Left lung (tissue), 10 donors: ENCODE data around the gene RASGRP1. TPM values are rescaled to one million over a fixed set of nuclear protein-coding genes. Genes with fewer than 3 reads are reported as not detected.

Experiments
- ATAC-seq: fragments of 200-7000 bp; cut with Tn5 transposase; one replicate; pipeline ENCODE4 v1.9.1; 2020; ENCODE audit warnings: moderate library complexity
- DNase-seq, 4 donors: peaks; one replicate each; pipeline ENCODE4 v3.0.0-alpha.2; 2013 to 2020
- H3K27ac ChIP-seq, 2 donors: fragments of 200-600 bp; sonication (generic) in 1 of 2; one replicate each; pipeline versions ENCODE4 v1.5.0 to v1.8.0; 2020 to 2021
- H3K27me3 ChIP-seq, 2 donors: fragments of 200-600 bp; sonication (generic) in 1 of 2; one replicate each; pipeline versions ENCODE4 v1.5.0 to v1.8.0; 2020 to 2021
- H3K36me3 ChIP-seq, 2 donors: fragments of 200-600 bp; sonication (generic) in 1 of 2; one replicate each; pipeline versions ENCODE4 v1.5.0 to v1.8.0; 2020 to 2021
- H3K4me1 ChIP-seq, 2 donors: fragments of 200-600 bp; one replicate each; pipeline ENCODE4 v1.8.0; 2021
- H3K4me3 ChIP-seq, 2 donors: fragments of 200-600 bp; sonication (generic) in 1 of 2; one replicate each; pipeline versions ENCODE4 v1.5.0 to v1.8.0; 2020 to 2021; ENCODE audit warnings: mild to moderate bottlenecking in 1 of 2
- H3K9me3 ChIP-seq, 2 donors: fragments of 200-600 bp; sonication (generic) in 1 of 2; one replicate each; pipeline versions ENCODE4 v1.5.0 to v1.8.0; 2020 to 2021
- CTCF ChIP-seq, 2 donors: fragments of 200-600 bp; sonication (generic) in 1 of 2; IDR thresholded peaks; one replicate each; pipeline versions ENCODE4 v1.5.0 to v1.8.0; 2021; ENCODE audit warnings: antibody characterized with exemption in 2 of 2
- intact Hi-C, 2 donors: fragments of 100-400 bp; cut with DNase I; formaldehyde crosslinking; loops; one replicate each; pipeline versions ENCODE4 v1.11.2 to v1.14.2; 2022
- polyA plus RNA-seq, 6 donors: library from polyadenylated mRNA; unstranded; fragments of 120-200 nt; gene quantifications; one replicate each; pipeline ENCODE4 v1.2.1, GENCODE V29; 2013; ENCODE audit not compliant: insufficient read length in 6 of 6
- total RNA-seq, 2 donors: library from RNA; stranded (reverse); fragmentation: NEBNext Ultra II Directional; extraction: Animal tissue kit (Norgen Biotek cat#: 25700); gene quantifications; one replicate each; pipeline ENCODE4 v1.2.1, GENCODE V29; 2021
- donor health status: DM: no; HTN: yes; CAD: no.
- donor health status: DM: no; HTN: no; CAD: no.

Gene RASGRP1
- total and polyA plus RNA-seq, 8 donors, result 1.2 to 19.2 (median 1.4) TPM

GRCh38 chr15:38554354-38554753 is 10.3 kb downstream of the RASGRP1 start:
- Histone ChIP-seq H3K36me3 (no peaks in the 10 kb centered on the region), H3K4me1 (peaks cover 0 to 7% of the 10 kb centered on the region in 2 donors), H3K27ac (no peak overlapping the region), H3K9me3 (no peaks in the 10 kb centered on the region), H3K4me3 (no peak overlapping the region), H3K27me3 (no peaks in the 10 kb centered on the region)
- intact Hi-C loops, result no loop called here
- DNase-seq (no peak), ATAC-seq (no peak)
- TF ChIP-seq CTCF (IDR thresholded peaks at IDR 0.05), result no peak

GRCh38 chr15:38553071-38553470 is 11.5 kb downstream of the RASGRP1 start:
- H3K36me3 ChIP-seq, result no peaks in the 10 kb centered on the region
- no peak for ATAC-seq
- intact Hi-C loops, result no loop called here

GRCh38 chr15:38551720-38552648 is 12.6 kb downstream of the RASGRP1 start:
- H3K36me3 ChIP-seq, result no peaks in the 10 kb centered on the region
- TF ChIP-seq CTCF (IDR thresholded peaks at IDR 0.05), result no peak
- no peak overlapping the region for H3K27ac ChIP-seq
- H3K4me3 ChIP-seq, result no peak overlapping the region
- DNase-seq (no peak), ATAC-seq (no peak)
- H3K9me3 ChIP-seq, result no peaks in the 10 kb centered on the region
- H3K27me3 ChIP-seq, result no peaks in the 10 kb centered on the region
- intact Hi-C loops, result no loop called here
- H3K4me1 ChIP-seq, result no peaks in the 10 kb centered on the region

More at GRCh38 chr15:38553071-38553470, 11.5 kb downstream of the RASGRP1 start:
- no peaks in the 10 kb centered on the region for H3K27me3 ChIP-seq
- no peaks in the 10 kb centered on the region for H3K9me3 ChIP-seq
- H3K4me1 ChIP-seq, result no peaks in the 10 kb centered on the region
- no peak overlapping the region for H3K27ac ChIP-seq
- no peak for DNase-seq
- H3K4me3 ChIP-seq, result no peak overlapping the region
- TF ChIP-seq CTCF (IDR thresholded peaks at IDR 0.05), result no peak

GRCh38 chr15:38549222-38549621 is 15.4 kb downstream of the RASGRP1 start:
- no peaks in the 10 kb centered on the region for H3K9me3 ChIP-seq
- H3K4me3 ChIP-seq, result no peak overlapping the region
- no peaks in the 10 kb centered on the region for H3K4me1 ChIP-seq
- intact Hi-C loops, result no loop called here
- TF ChIP-seq CTCF (IDR thresholded peaks at IDR 0.05), result no peak
- no peak for DNase-seq
- no peaks in the 10 kb centered on the region for H3K36me3 ChIP-seq
- ATAC-seq, result no peak
- no peaks in the 10 kb centered on the region for H3K27me3 ChIP-seq
- H3K27ac ChIP-seq, result no peak overlapping the region

- no peak for DNase-seq
- TF ChIP-seq CTCF (IDR thresholded peaks at IDR 0.05), result no peak
Observed at GRCh38 chr15:38547255-38547997, 17.2 kb downstream of the RASGRP1 start.

More at GRCh38 chr15:38547255-38547997, 17.2 kb downstream of the RASGRP1 start:
- Histone ChIP-seq H3K36me3 (no peaks in the 10 kb centered on the region), H3K4me1 (no peaks in the 10 kb centered on the region), H3K27me3 (no peaks in the 10 kb centered on the region), H3K4me3 (no peak overlapping the region), H3K9me3 (no peaks in the 10 kb centered on the region), H3K27ac (no peak overlapping the region)
- ATAC-seq, result no peak
- intact Hi-C loops, result no loop called here
